Stimulated activated CD8-positive, alpha-beta memory T cell treated with anti-CD3 and anti-CD28 coated beads, Interleukin-15, amount 100 ng/mL, for 4 hours (primary cell): ENCODE measurements around the gene KRTAP17-1.

Experiments used
- DNase-seq, 2 donors: peaks; one replicate each; pipeline ENCODE4 v3.0.0-alpha.2; 2020; ENCODE audit warnings: low read depth in 2 of 2

Gene KRTAP17-1

DNA sequence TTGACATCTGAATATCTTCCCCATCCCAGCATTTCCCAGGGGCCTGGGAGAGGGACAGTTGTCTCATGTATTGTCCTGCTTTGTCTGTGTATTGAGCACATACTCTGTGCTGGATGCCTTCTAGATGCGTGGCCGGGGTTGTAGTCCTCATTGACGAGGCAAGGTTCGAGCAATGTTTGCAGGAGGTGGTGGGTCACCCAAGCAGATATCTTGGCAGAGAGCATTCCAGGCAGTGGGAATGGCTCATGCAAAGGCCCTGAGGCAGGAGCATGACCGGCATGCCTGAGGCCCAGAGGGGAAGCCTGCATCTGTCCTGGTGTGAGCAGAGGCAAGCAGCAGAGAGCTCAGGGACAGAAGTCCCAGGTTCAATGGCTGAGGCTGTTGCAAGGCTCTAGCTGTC is 17.6 kb upstream of the KRTAP17-1 start:
- no peak for DNase-seq

DNA sequence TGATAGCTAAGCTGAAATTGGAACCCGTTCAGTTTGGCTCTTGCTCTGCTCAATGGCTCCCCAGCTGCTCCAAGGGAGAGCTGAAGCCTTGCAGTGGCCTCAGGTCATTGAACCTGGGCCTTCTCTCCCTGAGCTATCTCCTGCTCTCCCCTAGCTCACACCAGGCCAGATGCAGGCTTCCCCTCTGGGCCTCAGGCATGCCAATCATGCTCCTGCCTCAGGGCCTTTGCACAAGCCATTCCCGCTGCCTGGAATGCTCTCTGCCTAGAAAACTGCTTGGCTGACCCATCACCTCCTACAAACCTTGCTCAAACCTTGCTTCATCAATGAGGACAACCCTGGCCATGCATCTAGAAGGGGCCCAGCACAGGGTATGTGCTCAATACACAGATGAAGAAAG is 16.7 kb upstream of the KRTAP17-1 start:
- DNase-seq: no peak

- DNase-seq: no peak
These were observed 16.1 kb upstream of the KRTAP17-1 start for GRCh38 chr17:41331606-41332005.

DNA sequence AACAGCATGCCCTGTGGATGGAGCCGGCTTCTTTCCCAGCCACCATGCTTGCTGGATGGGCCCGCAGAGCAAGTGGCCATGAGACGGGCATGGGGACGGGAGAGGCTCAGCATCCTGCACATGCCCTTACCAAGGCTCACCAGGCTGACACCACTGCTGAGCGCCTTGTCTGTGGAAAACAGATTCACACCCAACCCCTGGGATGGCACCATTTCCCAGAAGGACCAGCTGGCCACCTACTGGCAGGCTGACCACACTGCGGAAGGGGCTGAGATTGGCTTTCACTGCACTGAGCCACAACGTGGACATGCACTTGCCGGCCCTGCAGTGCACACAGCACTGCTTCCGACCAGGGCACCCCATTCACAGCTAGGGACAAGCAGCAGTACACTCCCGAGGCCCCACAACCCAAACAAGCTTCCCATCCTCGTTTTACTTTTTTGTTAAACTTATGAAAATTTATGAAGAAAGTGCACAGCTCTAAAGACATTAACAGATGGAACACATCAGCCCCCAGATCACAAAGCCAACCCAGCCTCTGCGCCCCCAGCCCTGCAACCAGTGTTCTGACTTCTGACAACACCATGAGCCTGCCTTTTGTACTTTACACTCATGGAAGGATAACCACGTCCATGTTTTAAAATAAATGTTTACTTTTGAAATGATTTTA is 13.9 kb upstream of the KRTAP17-1 start:
- DNase-seq: no peak

DNA sequence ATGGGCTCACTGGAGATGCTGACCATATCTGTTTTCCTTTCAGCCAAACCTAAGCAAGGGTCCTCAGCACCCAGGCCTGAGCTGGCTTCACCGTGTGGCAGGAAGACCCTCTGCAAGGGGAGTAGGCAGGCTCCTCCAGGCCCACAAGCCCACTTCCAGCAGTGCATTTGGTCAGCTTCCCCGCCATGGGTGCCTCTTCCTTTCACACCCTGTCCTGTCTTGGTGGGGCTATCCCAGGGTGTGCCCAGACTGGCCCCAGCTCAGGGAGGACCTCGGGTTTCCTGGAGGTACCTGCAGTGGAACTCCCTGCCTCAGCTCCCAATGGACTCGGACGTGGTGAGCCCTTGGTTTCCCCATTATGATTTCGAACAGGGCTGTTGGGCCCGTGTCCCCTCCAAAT is 12.7 kb upstream of the KRTAP17-1 start:
- no peak for DNase-seq

DNA sequence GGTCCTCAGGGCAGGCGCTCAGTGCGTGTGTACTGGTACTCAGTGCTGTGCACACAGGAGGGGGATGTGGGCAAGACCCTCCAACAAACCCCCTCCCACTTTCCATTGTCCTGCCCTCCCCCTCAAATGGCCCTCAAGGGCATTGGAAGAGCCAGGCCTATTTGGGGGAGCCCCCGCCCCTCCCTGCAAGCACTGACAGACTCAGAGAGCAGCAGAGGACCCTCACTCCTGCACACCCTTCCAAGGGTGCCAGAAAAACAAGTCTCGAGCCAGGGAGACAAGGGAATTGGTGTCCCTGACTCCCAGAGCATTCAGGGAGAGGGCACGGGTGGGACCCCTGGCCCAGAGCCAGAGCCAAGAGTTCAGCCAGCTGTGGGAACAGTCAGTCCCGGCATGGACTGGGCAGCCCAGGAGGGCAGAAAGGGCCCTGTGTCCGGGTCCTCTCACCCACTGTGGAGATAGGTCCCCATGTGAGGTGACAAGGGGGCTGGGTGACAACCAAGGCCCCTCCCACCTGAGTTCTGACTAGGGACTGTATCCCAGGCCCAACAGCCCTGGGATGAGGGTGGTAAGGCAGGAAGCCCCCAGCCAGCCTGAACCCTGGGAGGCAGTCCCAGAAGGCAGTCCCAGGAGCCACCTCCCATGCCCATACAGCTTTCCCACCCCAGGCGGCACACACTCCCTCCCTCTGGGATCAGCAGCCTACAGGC is 12.1 kb upstream of the KRTAP17-1 start:
- DNase-seq: no peak

DNA sequence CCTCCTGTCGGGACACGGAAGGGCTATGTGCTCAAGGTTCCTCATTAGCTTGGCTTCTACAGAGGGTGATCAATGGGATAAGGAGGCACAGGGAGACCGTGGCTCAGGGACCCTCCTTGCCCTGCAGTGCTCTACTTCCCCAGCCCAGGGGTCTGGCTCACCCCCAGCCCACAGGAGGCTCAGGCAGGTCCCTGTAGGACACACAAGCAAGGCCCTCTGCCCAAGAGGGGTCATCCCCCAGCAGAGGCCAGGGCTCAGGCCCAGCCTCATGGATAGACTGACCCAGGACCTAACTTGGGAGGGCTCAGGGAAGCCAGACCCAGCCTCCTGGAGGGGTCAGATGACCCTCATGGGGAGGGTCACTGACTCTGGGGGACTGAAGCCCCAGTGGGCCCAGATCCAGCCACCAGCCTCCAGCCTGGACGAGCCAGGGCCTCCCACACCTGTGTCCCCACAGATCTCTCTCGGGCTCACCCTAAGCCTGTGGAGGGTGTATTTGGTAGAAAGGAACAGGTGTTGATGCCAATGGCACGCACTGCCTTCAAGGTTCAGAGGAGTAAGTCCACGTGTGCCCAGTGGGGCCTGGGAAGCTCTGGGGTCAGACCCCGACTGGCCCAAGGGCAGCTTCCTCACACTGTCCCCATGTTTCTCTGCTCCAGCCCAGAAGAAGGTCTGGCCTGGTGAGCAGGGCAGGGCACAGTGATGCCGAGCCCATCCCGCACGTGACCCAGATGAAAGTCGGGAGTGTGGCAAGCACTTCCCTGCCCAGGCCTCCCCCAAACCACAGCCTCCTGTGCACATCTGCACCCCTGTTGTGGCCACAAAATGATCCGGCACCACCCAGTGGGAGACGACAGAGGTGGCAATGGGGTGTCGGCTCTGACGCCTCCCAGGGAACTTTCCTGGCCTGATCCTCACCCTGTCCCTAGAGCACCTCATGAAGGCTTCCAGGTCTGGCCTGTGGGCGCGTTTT is 10.9 kb upstream of the KRTAP17-1 start:
- no peak for DNase-seq

- no peak for DNase-seq
These were observed 10.1 kb upstream of the KRTAP17-1 start for GRCh38 chr17:41325611-41326010.

DNA sequence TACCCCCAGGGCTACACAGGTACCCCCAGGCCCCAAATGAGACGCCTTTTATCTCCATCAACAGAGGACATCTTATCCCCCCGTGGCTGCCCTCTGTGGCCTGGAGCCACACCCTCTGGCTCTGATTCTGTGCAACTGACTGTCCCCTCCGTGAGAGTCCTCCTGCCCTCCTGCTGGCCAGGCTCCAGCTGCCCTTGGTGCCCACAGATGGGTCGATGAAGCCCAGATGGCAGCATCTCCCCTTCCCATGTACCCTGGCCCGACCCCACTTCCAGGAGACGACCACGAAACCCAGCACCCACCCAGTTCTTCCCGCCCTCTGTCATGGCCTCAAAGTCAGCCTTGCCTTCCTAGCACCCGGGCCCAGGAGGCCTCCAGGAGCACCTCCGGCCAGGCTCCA is 9.6 kb upstream of the KRTAP17-1 start:
- DNase-seq: no peak

- DNase-seq: no peak
These were observed 8.9 kb upstream of the KRTAP17-1 start for GRCh38 chr17:41324180-41325075.

GRCh38 chr17:41322903-41323895 is 7.7 kb upstream of the KRTAP17-1 start:
- no peak for DNase-seq

DNA sequence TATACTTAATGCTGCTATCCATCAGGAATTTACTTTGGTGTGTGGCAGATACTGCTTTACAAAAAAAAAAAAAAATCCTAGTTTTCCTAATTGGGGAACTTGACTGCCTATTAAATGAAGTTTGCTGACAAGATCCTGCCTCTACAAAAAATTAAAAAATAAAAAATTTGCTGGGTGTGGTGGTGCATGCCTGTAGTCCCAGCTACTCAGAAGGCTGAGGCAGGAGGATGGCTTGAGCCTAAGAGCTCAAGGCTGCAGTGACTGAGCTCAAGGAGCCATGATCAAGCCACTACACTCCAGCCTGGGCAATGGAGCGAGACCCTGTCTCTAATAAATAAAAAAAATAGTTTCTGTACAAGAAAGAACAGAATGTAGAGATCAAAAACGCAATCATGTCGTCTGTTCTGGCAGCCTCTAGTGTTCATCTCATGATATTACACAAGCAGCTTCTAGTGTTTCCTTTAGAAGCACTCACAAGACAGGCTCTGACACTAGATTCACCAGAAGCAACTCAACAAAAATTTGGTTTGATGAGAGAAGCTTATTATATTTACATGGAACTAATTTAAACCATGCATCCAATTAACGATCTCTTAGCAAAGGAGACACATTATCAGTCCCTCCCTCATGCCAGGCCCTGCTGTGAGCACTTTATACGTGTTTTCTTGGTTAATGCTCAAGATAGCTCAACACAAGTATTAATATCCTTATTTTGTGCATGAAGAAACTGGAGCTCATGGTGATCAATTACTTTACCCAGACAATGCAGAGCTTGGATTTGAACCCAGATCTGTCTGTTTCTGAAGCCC is 6.8 kb upstream of the KRTAP17-1 start:
- no peak for DNase-seq

GRCh38 chr17:41318231-41318630 is 2.7 kb upstream of the KRTAP17-1 start:
- no peak for DNase-seq

DNA sequence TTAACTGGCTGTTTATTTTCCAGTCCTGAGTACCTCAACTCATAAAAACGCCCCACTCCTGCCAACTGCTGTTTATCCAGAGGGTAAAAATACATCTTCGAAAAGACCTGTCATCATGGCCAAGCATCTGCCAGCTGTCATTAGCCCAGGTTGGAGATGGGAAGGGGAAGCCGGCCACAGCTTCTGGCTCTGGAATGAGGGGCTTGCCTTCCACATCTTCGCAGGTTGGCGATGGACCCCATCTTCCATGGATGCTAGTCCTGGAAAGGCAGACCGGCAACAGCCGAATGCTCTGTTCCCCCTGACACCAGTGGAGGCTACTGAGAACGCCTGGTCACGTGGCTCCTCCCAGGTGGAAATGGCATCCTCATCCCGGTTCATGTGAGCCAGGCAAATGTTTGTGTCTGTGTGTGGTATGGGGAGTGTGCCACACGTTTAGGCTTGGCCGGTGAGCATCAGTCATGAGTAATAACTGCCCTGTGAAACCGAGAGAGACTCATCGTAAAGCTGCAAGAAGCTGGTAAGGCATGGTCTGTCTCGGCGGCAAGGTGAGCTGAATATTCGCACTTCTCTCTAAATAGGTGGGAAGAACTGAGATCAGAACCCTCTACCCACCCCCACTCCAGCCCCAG is 420 bp upstream of the KRTAP17-1 start:
- DNase-seq: no peak

- DNase-seq: no peak
These were observed 4.4 kb downstream of the KRTAP17-1 start for GRCh38 chr17:41311111-41311510.

DNA sequence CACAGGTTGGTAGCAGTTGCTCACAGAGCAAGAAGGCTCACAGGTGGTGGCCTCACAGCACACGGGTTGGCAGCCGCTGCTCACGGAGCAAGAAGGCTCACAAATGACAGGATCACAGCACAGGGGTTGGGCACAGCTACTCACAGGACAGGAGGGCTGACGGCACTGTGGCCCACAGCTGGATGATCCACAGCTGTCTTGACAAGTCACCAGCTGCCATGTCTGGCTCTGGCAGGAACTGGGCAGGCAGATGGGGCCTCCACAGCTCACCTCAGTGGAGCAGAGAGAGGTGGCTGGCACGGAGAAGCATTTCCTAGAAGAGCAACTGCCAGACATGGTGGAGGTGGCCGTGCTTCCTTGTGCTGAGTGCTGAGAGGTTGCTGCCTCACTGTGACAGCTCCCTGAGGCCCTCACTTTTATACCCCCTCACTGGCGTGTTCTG is 6.6 kb downstream of the KRTAP17-1 start, which contains the start of gene KRTAP16-1:
KRTAP16-1 (minus strand) TSS at position 392 of the 442 bp plus-strand sequence; CDS start at position 336, 56 bp downstream.
- DNase-seq: peak; percentile 11 to 18

DNA sequence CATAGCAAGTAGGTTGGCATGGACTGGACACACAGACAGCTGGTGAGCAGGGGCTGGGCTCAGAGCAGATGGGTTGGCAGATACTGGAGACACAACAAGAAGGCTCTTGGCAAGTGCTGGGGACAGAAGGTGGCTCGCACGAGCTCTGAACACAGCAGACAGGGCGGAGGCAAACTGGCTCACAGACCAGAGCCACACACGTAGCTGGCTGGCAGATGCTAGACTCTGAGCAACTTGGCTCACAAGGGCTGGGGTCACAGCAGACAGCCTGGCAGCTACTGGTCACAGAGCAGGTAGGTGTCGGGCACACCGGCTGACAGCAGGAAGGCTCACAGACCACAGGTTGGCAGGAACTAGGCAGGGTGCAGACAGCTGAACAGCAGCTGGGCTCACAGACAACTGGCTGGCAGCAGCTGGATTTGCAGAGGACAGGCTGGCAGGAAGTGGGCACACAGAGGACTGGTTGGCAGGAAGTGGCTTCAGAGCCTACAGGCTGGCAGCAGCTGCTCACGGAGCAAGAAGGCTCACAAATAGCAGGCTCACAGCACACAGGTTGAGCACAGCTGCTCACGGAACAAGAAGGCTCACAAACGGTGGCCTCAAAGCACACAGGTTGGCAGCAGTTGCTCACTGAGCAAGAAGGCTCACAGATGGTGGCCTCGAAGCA is 7.1 kb downstream of the KRTAP17-1 start:
- DNase-seq: peak; percentile 41 to 47

- DNase-seq: no peak
These were observed 7.9 kb downstream of the KRTAP17-1 start for GRCh38 chr17:41307647-41308046.
